K562 treated with DMSO at 1 percent for 12 hours (cell line): Measurements from ENCODE around the gene JMY. TPM values are rescaled to one million over a fixed set of nuclear protein-coding genes. Genes with fewer than 3 reads are reported as not detected.

Source experiments
- total RNA-seq: library from RNA; unstranded; fragments of 300-600 nt; gene quantifications from 2 replicates; pipeline ENCODE4 v1.2.3, GENCODE V29; 2022; ENCODE audit not compliant: insufficient read depth

The JMY gene
- 0.56 and 4.4 TPM in 2 replicates for total RNA-seq

GRCh38 chr5:79235634-79236361 is at the start of gene JMY:
JMY (plus strand) TSS chr5:79236131; CDS start chr5:79236651, 520 bp downstream.

Other genes starting within 250 kb of the JMY start
- gene DMGDH, start 166.5 kb upstream of the JMY start, total RNA-seq, result 1.8 and 4.1 TPM in 2 replicates
- gene BHMT2, start 166.4 kb upstream of the JMY start, total RNA-seq, result not detected in 2 replicates
- not detected in 2 replicates for gene BHMT, start 124.3 kb upstream of the JMY start, total RNA-seq